Frontal cortex (tissue), 4 donors: ENCODE measurements around the gene INO80E. TPM values are rescaled to one million over a fixed set of nuclear protein-coding genes. Genes with fewer than 3 reads are reported as not detected.
A peak's percentile ranks its signal among the peaks of the same experiment; 100 is the strongest.

Source experiments
- DNase-seq, 2 donors: peaks; one replicate each; pipeline ENCODE4 v3.0.0; 2012; ENCODE audit warnings: low spot score in 2 of 2
- FAIRE-seq: peaks from 2 replicates; lab custom pipeline; 2012; peaks lifted over from hg19 to GRCh38; lab: Jason Lieb, UNC
- total RNA-seq: library from RNA; depleted of rRNA; stranded (reverse); fragments of >200 nt; gene quantifications from one replicate; pipeline ENCODE4 v1.2.3, GENCODE V29; 2014
- donor health status: control.
- donor health status: control.
- donor health status: control.

The INO80E gene
- total RNA-seq, 1 donor from 2014 or later: 22.0 TPM

DNA sequence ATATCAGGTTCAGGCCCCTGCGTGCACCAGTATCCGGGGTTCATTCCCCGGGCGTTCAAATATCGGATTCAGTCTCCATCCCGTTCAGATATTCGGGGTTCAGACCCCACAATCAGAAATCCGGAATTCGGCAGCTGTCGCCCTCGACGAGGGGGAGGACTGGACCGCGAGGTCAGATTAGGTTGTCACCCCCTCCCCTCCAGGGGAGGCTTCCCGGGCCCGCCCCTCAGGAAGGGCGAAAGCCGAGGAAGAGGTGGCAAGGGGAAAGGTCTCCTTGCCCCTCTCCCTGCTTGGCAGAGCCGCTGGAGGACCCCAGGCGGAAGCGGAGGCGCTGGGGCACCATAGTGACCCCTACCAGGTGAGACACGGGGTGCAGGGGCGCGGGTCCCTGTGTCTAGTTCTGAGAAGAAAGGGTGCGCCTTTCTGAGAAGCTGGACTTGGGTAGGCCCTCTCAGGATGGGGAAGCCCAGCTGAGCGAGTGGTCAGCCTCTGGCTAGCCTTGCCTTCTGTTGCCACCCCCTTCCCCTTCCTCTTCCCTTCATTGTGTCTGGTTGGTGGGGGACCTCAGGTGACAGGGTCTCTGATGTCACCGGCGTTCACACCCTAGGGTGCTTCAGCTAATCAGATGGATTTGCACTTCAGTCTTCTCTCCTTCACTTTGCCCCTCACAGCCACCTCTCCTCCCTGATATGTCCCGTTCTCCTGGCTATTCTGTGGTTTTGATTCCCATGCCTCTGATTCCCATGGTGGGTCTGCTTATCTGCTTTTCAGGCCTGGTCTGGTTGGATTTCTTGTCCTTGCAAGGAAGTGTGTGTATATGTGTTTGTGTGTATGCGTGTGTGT, 21.5 kb upstream of the INO80E start:
- peak; percentile 36 to 59 for DNase-seq
- no peak for FAIRE-seq

DNA sequence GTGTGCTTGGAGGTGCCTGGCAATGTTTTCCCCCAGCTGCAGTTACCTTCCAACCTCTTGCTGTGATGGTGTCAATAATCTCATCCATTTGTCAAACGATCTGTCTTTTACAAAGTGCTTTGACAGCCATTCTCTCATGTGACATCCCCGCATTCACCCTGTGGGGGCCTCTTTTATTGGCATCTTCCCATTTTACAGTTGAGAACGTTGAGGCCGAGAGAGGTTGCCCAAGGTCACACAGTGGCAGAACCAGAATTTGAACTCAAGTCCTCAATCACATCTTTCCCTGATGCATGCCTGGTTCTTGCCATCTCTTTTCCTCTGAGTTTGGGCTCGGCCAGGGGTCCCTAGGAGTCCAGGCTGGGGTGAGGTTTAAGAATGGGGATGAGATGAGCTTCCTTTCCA, 20.9 kb upstream of the INO80E start:
- DNase-seq (peak in 1 of 2 donors; percentile 11), FAIRE-seq (no peak)

DNA sequence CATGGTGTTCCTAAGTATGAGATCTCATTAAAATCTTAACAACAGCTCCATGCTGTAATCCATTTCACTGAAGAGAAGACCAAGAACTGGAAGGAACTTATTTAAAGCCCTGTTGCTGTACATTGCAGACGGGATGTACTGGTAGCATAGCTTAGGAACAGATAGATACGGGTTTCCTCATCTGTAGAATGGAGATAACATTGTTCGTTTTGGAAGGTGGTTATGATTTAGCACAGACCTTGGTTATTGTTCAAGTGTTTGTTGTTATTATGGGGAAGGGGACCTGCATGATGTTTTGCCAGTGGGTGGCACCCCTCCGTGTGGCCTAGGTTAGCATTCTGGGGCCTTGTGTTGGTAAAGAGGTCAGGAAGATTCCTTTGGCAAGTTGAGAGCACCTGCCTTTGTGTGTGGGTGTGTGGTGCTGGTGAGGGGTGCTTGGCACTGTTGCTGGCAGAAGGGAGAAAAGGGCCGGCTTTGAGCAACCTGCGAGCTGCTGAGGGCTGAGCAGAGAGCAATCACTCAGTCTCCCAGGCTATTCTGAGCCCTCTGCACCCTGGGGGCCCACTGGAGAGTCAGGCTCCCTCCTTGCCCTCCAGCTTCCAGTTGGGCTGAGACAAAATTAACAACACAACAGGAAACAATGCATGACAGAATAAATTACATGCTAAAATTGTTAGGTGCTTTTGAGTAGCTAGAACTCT, 20.1 kb upstream of the INO80E start:
- DNase-seq (peak; percentile 14 to 37), FAIRE-seq (no peak)

DNA sequence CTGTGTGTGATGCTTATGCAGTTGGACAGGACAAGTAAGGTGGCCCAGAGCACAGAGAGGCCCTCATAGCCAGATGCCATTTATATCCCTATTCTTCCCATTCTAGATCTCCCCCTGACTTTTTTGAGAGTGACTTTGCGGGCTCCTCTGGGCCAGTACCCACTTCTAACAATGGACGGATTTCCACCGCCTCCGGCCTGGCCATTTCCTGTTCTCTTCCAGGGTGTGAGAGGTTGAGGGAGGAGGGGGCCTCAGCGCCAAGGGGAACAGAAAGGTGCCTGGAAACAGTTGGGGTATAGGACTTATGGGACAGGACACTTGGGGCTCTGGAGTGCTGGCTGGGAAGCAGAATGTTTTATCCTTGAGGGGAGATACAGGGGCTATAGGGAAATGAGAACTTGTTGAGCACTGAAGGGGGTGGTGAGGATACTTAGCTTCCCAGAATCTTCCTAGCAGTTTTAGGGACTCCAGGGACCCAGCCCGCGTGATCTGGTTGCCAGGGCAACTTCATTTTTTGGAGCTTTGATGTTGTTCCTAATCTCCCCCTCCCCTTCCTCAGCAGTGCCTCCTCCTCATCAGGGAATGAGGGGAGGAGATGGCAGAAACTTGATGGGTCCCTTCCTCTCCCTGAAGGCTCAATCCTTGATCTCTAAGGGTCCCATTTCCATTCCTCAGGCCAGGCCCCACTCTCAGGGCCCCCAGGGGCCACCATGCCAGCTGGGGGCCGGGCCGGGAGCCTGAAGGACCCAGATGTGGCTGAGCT, 18.8 kb upstream of the INO80E start:
- no peak for DNase-seq
- FAIRE-seq: no peak

DNA sequence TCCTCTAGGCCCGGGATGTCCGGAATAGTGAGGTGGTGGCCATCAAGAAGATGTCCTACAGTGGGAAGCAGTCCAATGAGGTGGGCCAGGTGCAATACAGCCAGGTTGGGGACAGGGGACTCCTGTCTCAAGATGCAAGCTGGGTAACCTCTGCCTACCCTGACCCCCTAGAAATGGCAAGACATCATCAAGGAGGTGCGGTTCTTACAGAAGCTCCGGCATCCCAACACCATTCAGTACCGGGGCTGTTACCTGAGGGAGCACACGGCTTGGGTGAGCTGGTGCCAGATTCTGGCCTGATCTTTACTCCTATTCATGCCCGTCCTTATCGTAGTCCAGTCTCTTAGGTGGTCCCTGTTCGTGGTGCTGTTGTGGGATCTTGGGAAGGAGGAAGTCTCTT, 18.0 kb upstream of the INO80E start:
- no peak for FAIRE-seq
- no peak for DNase-seq

DNA sequence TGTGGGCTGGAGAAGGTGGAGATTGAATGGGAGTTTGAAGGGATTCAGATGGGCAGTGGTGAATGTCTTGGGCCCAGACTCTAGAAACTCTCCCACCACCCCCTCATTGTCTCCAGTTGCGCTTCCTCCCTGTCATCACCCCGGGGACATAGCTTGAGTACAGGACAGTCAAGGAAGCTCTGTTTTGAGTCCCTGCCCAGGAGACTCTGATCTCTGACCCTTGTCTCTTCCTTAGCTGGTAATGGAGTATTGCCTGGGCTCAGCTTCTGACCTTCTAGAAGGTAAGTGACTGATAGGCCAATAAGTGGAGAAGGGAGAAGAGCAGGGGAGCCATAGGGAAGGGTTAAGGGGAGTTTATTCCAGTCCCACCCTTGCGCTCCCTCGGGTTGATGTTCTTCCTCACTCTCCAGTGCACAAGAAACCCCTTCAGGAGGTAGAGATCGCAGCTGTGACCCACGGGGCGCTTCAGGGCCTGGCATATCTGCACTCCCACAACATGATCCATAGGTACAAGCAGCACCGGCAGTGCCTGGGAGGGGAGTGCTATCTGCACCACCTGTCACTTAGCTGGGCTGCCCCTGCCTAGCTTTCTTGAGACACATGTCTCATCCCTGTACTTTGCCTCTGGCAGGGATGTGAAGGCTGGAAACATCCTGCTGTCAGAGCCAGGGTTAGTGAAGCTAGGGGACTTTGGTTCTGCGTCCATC, 17.3 kb upstream of the INO80E start:
- no peak for DNase-seq
- no peak for FAIRE-seq

DNA sequence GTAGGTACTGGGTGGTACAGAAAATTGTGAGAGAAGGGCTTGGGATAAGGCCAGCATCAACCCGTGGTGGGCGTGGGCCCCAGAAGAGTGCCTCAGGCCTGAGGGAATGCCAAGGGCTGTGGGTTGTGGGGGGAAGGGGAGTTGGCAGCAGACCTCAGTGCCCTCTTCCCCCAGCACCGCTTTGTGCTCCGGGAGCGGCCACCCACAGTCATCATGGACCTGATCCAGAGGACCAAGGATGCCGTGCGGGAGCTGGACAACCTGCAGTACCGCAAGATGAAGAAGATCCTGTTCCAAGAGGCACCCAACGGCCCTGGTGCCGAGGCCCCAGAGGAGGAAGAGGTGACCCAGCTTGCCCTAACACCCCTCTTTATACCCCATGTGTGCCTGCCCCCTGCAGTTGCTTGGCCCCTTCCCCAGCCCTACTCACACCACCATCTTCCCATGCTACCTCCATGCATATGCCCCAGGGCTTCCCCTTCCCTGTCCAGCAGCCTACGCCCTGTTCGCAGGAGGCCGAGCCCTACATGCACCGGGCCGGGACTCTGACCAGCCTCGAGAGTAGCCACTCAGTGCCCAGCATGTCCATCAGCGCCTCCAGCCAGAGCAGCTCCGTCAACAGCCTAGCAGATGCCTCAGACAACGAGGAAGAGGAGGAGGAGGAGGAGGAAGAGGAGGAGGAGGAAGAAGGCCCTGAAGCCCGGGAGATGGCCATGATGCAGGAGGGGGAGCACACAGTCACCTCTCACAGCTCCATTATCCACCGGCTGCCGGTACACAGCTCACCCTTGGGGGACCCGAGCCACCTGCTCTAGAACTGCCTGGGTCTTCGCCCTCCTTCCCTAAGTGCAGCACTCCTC, 13.3 kb upstream of the INO80E start:
- DNase-seq (no peak), FAIRE-seq (no peak)

DNA sequence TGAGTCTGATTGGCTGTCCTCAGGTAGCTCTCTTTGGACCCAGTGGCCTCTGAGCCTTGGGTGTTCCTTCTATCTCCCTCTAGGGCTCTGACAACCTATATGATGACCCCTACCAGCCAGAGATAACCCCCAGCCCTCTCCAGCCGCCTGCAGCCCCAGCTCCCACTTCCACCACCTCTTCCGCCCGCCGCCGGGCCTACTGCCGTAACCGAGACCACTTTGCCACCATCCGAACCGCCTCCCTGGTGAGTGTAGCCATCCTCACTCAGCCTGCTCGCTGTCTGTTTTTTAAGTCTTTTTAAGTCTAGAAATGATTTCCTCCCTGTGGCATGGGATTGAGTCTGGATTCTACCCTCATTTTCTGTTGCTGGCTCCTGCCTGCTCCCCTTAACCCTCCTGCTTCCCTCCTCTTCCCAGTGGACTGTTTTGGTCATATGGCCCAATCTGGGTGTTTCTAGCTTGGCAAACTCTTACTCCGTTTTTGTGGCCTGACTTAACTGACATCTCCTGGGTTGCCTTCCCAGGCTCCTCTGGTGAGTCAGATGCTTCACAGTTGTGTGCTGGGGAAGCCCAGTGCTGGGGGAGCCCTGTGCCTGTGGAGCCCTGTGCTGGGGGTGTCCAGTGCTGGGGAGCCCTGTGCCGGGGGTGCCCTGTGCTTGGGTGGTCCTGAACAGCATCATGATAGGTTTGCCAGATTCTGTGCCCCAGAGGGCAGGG, 12.5 kb upstream of the INO80E start:
- DNase-seq: no peak
- FAIRE-seq: no peak

DNA sequence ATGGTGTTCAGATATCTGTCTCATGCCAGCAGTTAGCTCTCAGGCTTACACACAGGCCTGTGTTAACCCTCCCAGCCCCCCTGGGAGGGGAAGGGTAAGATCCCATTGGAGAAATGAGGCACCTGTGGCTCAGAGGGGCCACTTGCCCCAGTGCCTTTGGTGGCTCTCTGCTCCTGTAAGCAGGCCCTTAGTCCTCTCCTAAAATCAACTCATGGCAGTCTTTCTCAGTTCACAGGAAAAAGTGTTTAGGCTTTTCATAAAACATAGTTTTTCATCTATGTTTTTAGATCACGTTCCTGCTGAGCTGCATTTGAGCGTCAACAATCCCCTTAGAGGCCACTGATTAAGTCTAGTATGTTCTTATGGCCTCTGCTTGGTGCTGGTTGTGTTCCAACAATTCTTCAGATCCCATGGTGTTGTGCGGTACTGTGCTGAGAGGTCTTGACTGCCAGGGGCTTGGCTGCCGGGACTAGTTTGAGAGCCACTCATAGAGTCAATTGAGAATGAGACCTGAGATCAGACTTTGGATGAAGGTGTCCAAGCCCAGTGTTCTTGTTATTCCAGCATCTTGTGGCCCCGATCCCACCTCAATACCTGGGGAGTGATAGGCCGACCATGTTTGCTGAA, 11.8 kb upstream of the INO80E start:
- DNase-seq: no peak
- no peak for FAIRE-seq

DNA sequence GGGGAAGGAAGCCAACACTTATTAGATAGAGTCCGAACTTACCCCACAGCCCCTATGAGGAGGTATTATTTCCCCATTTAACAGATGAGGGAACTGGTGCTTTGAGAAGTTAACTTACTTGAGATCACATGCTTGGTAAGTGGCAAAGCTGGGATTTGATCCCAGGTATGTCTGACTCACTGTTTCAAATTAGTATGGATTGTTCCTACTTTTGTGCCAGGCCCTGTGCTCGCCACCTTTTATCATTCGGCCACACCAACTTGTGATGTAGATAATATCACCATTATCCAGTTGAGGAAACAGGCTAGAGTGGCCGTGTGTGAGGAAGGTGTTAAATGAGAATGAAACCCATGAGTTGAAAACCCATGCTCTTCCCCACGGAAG, 11.3 kb upstream of the INO80E start:
- FAIRE-seq (no peak), DNase-seq (no peak)

DNA sequence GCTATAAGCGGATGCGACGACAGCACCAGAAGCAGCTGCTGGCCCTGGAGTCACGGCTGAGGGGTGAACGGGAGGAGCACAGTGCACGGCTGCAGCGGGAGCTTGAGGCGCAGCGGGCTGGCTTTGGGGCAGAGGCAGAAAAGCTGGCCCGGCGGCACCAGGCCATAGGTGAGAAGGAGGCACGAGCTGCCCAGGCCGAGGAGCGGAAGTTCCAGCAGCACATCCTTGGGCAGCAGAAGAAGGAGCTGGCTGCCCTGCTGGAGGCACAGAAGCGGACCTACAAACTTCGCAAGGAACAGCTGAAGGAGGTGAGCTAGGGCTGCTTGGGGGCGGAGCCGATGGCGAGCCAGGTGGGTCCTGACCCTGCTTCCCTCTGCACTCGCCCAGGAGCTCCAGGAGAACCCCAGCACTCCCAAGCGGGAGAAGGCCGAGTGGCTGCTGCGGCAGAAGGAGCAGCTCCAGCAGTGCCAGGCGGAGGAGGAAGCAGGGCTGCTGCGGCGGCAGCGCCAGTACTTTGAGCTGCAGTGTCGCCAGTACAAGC, 10.7 kb upstream of the INO80E start:
- DNase-seq (no peak), FAIRE-seq (no peak)

DNA sequence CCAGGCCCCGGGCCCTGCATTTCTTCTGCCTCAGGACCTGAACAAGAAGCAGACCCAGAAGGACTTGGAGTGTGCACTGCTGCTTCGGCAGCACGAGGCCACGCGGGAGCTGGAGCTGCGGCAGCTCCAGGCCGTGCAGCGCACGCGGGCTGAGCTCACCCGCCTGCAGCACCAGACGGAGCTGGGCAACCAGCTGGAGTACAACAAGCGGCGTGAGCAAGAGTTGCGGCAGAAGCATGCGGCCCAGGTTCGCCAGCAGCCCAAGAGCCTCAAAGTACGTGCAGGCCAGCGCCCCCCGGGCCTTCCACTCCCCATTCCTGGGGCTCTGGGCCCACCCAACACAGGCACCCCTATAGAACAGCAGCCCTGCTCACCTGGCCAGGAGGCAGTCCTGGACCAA, 9.8 kb upstream of the INO80E start:
- no peak for FAIRE-seq
- DNase-seq: no peak

DNA sequence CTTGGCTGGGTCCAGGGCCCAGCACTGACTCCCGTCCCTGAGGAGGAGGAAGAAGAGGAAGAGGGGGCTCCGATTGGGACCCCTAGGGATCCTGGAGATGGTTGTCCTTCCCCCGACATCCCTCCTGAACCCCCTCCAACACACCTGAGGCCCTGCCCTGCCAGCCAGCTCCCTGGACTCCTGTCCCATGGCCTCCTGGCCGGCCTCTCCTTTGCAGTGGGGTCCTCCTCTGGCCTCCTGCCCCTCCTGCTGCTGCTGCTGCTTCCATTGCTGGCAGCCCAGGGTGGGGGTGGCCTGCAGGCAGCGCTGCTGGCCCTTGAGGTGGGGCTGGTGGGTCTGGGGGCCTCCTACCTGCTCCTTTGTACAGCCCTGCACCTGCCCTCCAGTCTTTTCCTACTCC, 9.1 kb upstream of the INO80E start:
- DNase-seq (no peak), FAIRE-seq (no peak)

DNA sequence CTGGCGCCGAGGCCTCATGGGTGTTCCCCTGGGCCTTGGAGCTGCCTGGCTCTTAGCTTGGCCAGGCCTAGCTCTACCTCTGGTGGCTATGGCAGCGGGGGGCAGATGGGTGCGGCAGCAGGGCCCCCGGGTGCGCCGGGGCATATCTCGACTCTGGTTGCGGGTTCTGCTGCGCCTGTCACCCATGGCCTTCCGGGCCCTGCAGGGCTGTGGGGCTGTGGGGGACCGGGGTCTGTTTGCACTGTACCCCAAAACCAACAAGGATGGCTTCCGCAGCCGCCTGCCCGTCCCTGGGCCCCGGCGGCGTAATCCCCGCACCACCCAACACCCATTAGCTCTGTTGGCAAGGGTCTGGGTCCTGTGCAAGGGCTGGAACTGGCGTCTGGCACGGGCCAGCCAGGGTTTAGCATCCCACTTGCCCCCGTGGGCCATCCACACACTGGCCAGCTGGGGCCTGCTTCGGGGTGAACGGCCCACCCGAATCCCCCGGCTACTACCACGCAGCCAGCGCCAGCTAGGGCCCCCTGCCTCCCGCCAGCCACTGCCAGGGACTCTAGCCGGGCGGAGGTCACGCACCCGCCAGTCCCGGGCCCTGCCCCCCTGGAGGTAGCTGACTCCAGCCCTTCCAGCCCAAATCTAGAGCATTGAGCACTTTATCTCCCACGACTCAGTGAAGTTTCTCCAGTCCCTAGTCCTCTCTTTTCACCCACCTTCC, 8.5 kb upstream of the INO80E start:
- DNase-seq: no peak
- FAIRE-seq: no peak

DNA sequence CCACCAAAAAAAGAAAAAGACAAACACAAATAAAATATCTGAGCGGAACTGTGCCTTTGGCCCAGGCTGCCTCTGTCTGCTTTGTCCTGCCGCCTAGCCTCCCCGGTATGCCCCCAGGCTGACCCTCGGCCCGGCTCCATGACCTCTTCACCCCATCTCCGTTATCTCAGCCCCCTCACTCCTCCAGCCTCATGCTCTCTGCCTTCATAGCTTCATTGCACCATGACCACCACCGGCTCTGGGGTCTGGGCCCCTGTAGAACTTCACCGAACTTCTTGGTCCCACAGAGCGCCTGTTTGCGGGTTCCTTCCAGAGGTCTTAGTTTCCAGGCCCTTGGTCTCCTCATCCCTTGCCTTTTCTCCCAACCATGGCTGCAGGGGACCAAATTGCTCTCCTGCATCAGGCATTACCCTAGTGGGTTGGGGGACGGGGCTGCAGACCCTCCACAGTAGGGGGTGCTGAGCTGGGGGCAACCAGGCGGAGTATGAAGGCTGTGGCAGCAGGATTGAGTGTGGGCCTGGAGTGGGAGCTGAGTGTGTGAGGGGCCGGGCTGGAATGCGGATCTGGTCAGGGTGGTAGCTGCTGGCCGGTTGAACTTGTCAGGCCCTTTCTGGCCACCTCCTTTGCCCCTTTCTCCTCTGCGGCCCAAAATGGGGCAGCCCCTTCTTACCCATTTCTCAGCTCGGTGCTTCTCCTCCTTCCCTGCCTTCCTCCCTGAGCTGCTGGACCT, 7.5 kb upstream of the INO80E start:
- no peak for DNase-seq
- no peak for FAIRE-seq

DNA sequence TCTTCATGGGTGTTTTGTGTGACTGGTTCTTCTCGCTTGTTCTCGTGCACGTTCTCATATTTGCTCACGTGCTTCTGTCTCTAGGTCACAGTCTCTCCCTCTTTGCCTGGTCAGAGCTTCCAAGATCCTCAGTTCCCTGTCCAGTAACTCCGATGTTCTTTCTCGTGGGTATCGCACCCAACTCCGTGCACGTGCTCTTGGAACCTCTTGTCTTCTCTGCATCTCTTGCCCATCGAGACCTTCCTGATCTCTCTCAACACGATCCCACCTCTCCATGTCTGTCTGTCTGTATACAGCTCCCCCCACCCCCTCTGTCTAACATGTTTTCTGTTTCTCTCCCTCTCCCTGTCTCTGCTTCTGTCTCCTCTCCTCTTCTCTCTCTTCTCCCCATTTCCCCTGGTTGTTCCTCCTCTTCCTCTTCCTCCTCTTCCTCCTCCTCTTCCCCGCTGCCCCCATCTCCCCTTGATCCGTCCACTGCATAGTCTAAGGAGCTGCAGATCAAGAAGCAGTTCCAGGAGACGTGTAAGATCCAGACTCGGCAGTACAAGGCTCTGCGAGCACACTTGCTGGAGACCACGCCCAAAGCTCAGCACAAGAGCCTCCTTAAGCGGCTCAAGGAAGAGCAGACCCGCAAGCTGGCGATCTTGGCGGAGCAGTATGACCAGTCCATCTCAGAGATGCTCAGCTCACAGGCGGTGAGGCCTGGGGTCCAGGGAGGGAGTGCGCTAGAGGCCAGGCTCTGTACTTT, 6.8 kb upstream of the INO80E start:
- no peak for FAIRE-seq
- no peak for DNase-seq
